GM19023 (cell line): Measurements from ENCODE around the gene SMG6.

ENCODE experiments used
- ATAC-seq: cut with Tn5 transposase; IDR thresholded peaks from one replicate; pipeline ENCODE4 v1.9.1; 2021; ENCODE audit warnings: mild to moderate bottlenecking, moderate library complexity; ENCODE audit not compliant: unreplicated experiment

The SMG6 gene

DNA sequence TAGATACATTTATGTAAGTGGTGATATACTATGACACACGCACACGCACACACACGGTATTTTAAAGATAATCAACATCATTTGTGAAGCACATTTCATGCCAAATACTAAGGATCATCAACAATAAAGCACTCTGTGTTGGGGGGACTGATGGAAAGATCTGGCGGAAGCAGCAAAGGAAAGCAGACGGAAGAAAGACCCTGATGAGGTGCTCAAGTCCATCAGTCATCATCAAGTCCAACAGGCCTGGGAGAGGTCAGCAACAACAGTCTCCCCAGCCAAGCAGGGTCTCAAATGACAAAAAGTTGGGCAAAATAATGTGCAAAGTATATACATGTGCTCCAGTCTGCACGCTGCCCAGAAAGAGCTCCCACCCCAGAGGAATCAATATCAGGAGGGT is 193.1 kb downstream of the SMG6 start:
- no peak for ATAC-seq

DNA sequence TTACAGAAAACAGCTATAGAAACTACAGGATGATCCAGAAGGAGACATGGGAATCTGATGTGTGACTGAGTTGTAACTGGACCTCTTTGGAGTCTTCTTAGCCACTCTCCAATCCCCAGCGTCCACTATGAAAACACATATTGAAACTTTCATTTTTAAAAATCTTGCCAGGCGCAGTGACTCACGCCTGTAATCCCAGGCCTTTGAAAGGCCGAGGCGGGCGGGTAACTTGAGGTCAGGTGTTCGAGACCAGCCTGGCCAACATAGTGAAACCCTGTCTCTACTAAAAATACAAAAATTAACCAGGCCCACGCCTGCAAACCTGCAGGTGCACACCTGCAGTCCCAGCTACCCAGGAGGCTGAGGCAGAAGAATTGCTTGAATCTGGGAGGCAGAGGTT is 195.4 kb downstream of the SMG6 start:
- no peak for ATAC-seq

DNA sequence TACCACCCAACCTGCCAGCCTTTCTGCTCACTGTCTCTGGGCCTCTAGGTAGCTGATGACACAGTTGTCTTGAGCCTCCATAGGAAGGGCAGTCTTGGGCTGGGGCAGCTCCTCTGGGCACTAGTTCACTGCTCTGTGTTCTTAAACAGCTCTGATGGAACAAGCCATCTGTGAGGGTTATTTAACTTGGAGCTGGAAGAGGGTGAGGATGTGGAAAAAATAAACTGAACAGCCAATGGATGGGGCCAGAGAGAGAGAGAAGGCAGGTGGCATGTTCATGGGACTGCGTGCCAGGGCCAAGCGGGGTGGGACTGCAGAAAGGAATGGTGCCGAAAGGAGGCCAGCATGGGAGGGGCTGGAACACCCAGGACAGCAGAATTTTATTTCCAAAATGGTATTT is 196.1 kb downstream of the SMG6 start:
- ATAC-seq = no peak

DNA sequence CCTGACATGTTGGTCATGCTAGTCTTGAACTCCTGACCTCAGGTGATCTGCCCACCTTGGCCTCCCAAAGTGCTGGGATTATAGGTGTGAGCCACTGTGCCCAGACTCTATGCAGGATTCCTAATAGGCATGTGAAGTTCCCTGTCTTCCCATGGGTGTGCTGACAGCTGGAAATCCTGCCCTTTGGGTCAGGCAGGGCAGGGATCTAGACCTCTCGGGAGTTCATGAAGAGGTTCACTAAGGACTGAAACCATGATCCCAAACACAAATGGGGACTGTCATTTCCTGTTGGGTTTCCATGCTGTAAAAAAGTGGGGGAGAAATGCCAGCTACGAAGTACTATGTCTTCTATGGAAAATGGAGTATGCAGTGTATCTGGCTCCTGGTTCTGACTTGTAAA is 196.5 kb downstream of the SMG6 start:
- ATAC-seq = no peak

DNA sequence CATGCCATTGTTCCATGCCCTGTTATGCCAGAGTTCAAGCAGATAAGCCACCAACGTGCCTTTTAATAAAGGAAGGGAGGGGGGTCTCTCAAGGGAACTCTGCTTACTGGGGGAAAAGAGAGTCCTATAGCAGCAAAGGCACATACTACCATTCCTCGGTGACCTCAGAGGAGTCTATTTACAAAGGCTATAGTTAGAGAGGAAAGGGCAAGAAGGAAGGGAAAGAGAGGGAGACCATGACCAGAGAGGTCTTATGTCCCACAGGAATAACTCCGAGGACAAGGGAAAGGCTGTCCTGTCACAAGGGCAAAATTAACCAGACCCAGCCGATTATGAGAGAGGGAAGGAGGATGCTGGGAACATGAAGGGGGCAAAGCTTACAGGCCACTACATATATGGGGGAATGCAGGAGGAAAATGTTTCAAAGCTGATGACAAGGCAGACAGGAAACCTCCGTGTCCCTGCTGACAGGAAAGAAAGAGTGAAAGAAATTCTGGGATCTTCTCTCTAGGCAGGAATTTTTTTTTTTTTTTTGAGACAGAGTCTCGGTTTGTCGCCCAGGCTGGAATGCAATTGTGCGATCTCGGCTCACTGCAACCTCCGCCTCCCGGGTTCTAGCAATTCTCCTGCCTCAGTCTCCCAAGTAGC is 197.2 kb downstream of the SMG6 start:
- no peak for ATAC-seq

- no peak for ATAC-seq
These were observed 197.9 kb downstream of the SMG6 start for GRCh38 chr17:2105663-2106062.

DNA sequence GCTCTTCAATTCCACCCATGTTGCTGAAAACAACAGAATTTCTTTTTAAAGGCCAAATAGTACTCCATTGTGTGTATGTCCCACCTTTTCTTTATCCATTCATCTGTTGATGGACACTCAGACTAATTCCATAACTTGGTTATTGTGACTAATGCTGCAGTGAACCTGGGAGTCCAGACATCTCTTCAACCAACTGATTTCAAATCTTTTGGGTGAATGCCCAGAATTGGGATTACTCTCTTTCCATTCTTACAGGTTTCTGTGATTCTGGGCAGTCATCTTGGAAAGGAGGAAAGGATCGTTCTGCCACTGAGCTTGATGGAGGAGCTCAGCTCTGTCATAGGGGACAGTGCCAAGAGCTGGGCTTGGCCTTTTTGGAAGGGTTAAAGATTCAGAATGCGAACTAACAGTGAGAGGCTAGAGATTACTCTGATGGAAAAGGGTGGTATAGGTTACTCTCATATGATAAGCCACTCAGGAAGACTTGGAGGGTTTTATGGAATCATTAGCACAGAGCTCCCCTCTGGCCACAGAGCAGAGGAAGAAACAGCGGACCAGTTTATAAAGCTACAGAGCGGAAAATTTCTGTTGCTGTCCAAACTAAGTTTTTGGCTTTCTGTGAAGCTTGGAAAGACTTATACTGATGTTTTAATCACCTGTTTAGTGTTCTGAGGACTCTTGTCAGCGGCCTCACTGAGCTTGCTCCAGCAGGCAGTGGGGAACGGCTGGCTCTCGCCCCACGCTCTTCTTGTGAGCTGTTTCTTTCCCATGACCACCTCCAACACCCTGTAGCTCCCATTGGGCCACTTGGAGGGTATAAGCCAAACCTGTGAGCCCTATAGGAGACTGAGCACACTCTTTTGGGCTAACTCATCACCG is 200.4 kb downstream of the SMG6 start:
- ATAC-seq = no peak

DNA sequence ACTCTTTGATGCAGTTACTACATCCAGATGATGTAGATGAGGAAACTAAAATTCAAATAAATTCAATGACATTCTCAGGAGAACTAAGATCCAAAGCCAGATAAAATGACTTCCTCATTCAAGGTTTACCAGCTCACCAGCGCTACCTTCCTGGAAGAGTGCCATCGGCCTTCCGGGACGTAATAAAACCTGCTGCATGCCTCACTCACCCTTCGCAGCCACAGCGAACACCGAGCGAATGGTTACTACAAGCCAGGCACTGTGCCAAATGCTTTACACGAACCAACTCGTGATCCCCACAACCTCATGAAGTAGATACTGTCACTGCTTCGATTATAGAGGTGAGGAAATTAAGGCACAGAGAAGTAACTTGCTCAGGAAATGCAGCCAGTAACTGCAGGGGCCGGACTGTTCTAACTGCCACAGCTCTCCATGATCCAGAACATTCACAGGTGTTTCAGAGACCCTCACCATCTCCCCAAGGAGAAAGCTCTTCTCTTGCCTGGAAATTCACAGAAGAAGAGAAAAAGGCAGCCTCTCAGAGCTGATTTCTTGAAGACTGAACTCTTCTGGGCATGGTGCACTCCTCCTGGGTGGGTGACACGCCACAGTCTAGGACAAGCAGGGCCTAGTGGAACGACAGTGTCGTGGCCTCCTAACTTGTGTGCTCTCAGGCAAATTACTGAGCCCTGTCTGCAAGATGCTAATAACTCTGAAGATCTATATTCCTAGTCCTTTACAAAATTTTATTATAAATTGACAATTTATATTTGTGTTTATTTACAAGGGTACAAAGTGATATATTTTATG is 201.9 kb downstream of the SMG6 start:
- no peak for ATAC-seq

- ATAC-seq = no peak
These were observed 208.1 kb downstream of the SMG6 start for GRCh38 chr17:2095536-2095910.

- no peak for ATAC-seq
These were observed 208.6 kb downstream of the SMG6 start for GRCh38 chr17:2094891-2095535.

DNA sequence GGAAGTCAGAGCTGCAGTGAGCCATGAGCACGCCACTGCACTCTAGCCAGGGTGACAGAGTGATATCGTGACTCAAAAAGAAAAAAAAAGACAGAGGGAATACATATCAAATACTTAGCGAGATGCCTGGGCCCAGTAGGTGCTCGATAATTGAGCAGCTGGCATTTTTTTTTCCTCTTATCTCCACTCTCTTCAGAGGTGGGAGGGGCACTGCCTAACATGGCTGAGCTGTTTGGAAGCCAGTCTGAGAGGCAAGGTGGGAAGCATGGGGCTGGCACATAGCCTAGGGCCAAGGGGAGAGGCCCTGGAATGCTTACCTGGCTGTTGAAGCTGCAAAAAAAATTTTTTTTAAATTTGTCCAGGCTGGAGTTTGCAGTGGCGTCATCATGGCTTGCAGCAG is 210.2 kb downstream of the SMG6 start:
- no peak for ATAC-seq

DNA sequence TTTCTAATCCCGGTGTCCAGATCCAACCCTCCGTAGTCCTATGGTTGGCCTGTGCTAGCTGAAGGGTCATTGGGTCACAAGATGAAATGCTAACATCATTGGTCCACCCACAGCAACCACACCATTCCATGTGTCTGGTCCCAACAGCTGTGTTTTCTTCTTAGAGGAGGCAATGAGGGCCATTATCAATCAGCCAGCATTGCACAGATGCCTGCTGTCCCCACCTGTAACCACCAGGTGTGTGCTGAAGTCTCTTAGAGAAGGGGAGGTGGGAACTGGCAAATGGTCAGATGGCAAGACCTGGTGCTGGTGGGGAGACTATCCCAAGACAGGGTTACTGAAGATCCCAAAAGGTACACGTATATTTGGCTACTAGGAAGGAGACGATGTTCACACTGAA is 211.3 kb downstream of the SMG6 start:
- no peak for ATAC-seq

DNA sequence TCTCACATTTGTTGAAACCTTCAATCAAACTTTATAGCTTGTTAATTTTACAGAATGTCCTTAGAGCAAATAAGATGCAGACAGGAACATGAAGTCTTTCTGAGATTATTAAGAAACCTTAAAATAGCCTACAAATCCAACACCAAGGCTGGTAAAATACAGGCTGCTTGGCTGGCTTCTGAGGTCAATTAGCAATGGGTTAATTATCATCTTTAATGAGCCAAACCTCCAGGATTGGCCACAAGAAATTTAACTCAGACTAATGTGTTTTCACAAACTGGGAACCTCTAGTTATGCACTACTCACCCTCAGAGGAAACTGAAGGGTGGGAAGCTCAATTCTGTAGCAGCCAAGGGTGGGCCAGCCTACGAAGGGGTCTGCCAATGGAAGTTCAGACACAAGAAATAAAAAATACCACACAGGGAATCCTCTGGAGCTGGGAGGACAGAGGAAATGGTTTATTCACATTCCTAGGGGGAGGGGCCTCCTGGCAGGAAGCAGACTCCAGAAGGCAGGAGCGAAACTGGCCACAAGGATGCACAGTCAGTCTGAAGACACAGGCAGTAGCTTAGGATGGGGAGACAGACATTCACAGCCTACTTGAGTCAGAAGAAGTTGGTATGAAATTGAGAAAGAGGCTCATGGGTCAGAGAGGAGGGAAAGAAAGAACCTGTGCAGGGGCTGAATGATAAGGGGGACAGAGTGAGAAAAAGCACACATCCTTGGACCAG is 212.6 kb downstream of the SMG6 start:
- no peak for ATAC-seq

GRCh38 chr17:2090210-2090641 is 213.4 kb downstream of the SMG6 start:
- ATAC-seq = no peak

- peak; percentile 17 for ATAC-seq
These were observed 214.6 kb downstream of the SMG6 start for GRCh38 chr17:2089021-2089422.

GRCh38 chr17:2087597-2088211 is 215.9 kb downstream of the SMG6 start:
- no peak for ATAC-seq

GRCh38 chr17:2086306-2086705 is 217.3 kb downstream of the SMG6 start:
- no peak for ATAC-seq

- ATAC-seq = no peak
These were observed 218.0 kb downstream of the SMG6 start for GRCh38 chr17:2085648-2085949.

DNA sequence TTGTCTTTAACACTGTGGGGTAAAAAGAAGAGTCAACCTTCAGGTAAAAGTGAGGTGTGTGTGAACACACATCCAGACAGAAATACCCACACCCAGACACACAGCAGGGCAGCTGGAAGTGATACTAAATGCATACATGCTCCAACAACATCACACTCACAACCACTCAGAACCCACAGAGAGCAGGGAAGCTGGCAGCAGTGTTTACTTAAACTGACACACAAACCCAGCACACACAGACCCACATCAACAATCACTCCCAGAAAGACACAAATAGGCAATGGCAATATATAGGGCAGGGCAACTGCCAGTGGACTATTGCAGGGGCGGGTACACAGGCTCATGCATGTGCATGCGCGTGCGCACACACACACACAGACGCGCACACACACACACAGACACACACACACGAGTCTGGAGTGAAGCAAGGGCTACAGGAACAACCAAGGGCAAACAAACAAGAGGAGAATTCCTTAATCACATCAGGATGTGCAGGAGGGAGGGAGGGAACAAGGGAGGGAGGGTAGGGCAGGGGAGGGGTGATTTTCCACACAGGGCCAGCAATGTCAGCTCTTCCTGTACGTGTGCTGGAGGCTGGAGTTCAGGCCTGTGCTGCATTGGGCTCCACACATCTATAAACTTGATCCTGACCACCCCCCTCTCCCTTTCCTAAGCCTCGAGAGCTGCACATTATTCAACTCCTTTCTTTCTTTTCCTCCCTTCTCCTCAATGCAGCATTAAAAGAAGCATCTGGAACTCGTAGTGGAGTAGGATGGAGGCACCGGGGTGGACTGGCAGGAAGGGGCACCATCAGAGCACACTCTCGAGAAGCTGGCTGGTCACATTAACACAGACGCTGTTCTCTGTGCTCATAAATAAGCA is 218.6 kb downstream of the SMG6 start:
- ATAC-seq = no peak
